HuH-7.5 (cell line): Measurements from ENCODE around the gene CBLC.

Experiments
- DNase-seq: peaks from one replicate; pipeline ENCODE4 v3.0.0; 2011; ENCODE audit warnings: low spot score

Gene CBLC

GRCh38 chr19:44746946-44747738 lies 30.5 kb upstream of the CBLC start:
- peak; percentile 87 for DNase-seq

GRCh38 chr19:44747739-44748425 lies 29.8 kb upstream of the CBLC start:
- no peak for DNase-seq

GRCh38 chr19:44748426-44749254 lies 29.1 kb upstream of the CBLC start, which contains the start of gene BCL3:
BCL3 (plus strand) TSS chr19:44748708; CDS start chr19:44748791, 83 bp downstream.
- peak; percentile 76 for DNase-seq

- no peak for DNase-seq
Observed at GRCh38 chr19:44749292-44749691, 28.4 kb upstream of the CBLC start.

GRCh38 chr19:44749994-44750393 lies 27.7 kb upstream of the CBLC start:
- DNase-seq = no peak

- DNase-seq = no peak
Observed at GRCh38 chr19:44752123-44752815, 25.4 kb upstream of the CBLC start.

- peak; percentile 93 for DNase-seq
Observed at GRCh38 chr19:44752816-44753625, 24.7 kb upstream of the CBLC start.

GRCh38 chr19:44753626-44753931 lies 24.1 kb upstream of the CBLC start:
- DNase-seq = no peak

- no peak for DNase-seq
Observed at GRCh38 chr19:44753932-44754749, 23.5 kb upstream of the CBLC start.

- DNase-seq = no peak
Observed at GRCh38 chr19:44754750-44755080, 23.0 kb upstream of the CBLC start.

GRCh38 chr19:44755219-44755618 lies 22.5 kb upstream of the CBLC start:
- no peak for DNase-seq

GRCh38 chr19:44756089-44756562 lies 21.6 kb upstream of the CBLC start:
- DNase-seq = no peak

GRCh38 chr19:44757057-44757734 lies 20.5 kb upstream of the CBLC start:
- DNase-seq = no peak

GRCh38 chr19:44757735-44758505 lies 19.8 kb upstream of the CBLC start:
- no peak for DNase-seq

GRCh38 chr19:44758596-44758995 lies 19.1 kb upstream of the CBLC start:
- DNase-seq = no peak

- DNase-seq = no peak
Observed at GRCh38 chr19:44759083-44759804, 18.4 kb upstream of the CBLC start.

GRCh38 chr19:44762038-44762437 lies 15.7 kb upstream of the CBLC start:
- DNase-seq = no peak
